SK-N-SH (cell line): ENCODE data around the gene LCN10. TPM values are rescaled to one million over a fixed set of nuclear protein-coding genes. Genes with fewer than 3 reads are reported as not detected.

Experiments
- CTCF ChIA-PET: fragments of 300-600, 350-600 bp; formaldehyde crosslinking; extraction: SDS; loops from one replicate; lab custom pipeline; 2021; lab: Yijun Ruan, JAX
- POLR2A ChIA-PET: fragments of 350-600 bp; sonication (Branson Sonifier 250); formaldehyde crosslinking; extraction: SDS; loops from one replicate; lab custom pipeline; 2020; ENCODE audit warnings: antibody characterized with exemption, inconsistent platforms; lab: Yijun Ruan, JAX
- DNase-seq: peaks from one replicate; pipeline ENCODE4 v3.0.0; 2012
- H2AFZ ChIP-seq: fragments of 200-600 bp; sonication (generic); 2 replicates; pipeline ENCODE4 v1.8.1; 2016; ENCODE audit warnings: antibody characterized with exemption, mild to moderate bottlenecking, low read depth
- H3F3A ChIP-seq: fragments of 200-600 bp; sonication (generic); replicated peaks from 2 replicates; pipeline ENCODE3; 2016; ENCODE audit warnings: antibody characterized with exemption, mild to moderate bottlenecking; ENCODE audit not compliant: insufficient read depth
- H3K27ac ChIP-seq, 2 experiments: fragments of 200-500 bp in 1 of 2; fragments of 200-600 bp in 1 of 2; sonication (Bioruptor generic) in 1 of 2; sonication (generic), shearing (Covaris generic) in 1 of 2; 2 replicates each; pipeline versions ENCODE4 v1.5.1 to v1.6.1; 2014 to 2016; ENCODE audit warnings: low read depth in 2 of 2, inconsistent platforms in 1 of 2, low read length in 1 of 2, mild to moderate bottlenecking in 1 of 2, mixed read lengths in 1 of 2
- H3K27me3 ChIP-seq: fragments of 200-600 bp; sonication (generic), shearing (Covaris generic); 2 replicates; pipeline ENCODE4 v1.6.1; 2016; ENCODE audit warnings: mixed run types; ENCODE audit not compliant: insufficient read depth
- H3K36me3 ChIP-seq, 2 experiments: fragments of 200-500 bp in 1 of 2; fragments of 200-600 bp in 1 of 2; sonication (Bioruptor generic) in 1 of 2; sonication (generic) in 1 of 2; replicated peaks in 1 of 2; 2 replicates each; pipeline versions ENCODE3 to v1.5.1; 2014 to 2016; ENCODE audit warnings: low read length in 1 of 2, mild to moderate bottlenecking in 1 of 2; ENCODE audit not compliant: insufficient read depth in 2 of 2, control insufficient read depth in 1 of 2
- H3K4me1 ChIP-seq, 2 experiments: fragments of 200-500 bp in 1 of 2; fragments of 200-600 bp in 1 of 2; sonication (Bioruptor generic) in 1 of 2; sonication (generic), shearing (Covaris generic) in 1 of 2; 2 replicates each; pipeline versions ENCODE4 v1.5.1 to v1.6.1; 2014 to 2016; ENCODE audit warnings: low read depth in 1 of 2, low read length in 1 of 2, mixed run types in 1 of 2; ENCODE audit not compliant: insufficient read depth in 2 of 2, control insufficient read depth in 1 of 2
- H3K4me2 ChIP-seq: fragments of 200-600 bp; sonication (generic), shearing (Covaris generic); 2 replicates; pipeline ENCODE4 v1.6.1; 2017; ENCODE audit warnings: mixed run types
- H3K4me3 ChIP-seq, 2 experiments: fragments of 200-500 bp in 1 of 2; fragments of 200-600 bp in 1 of 2; sonication (Bioruptor generic) in 1 of 2; sonication (generic), shearing (Covaris generic) in 1 of 2; 2 replicates each; pipeline versions ENCODE4 v1.5.1 to v1.8.1; 2014 to 2016; ENCODE audit warnings: low read depth in 2 of 2, inconsistent platforms in 1 of 2, low read length in 1 of 2, mild to moderate bottlenecking in 1 of 2, mixed read lengths in 1 of 2, moderate library complexity in 1 of 2
- H3K79me2 ChIP-seq: fragments of 200-600 bp; sonication (generic); 2 replicates; pipeline ENCODE4 v1.8.1; 2017; ENCODE audit warnings: mild to moderate bottlenecking; ENCODE audit not compliant: insufficient read depth
- H3K9ac ChIP-seq: fragments of 200-600 bp; sonication (generic); 2 replicates; pipeline ENCODE4 v1.6.1; 2017; ENCODE audit warnings: mixed run types
- H3K9me2 ChIP-seq: fragments of 200-600 bp; sonication (generic); 2 replicates; pipeline ENCODE4 v1.6.1; 2017; ENCODE audit warnings: mixed run types
- H3K9me3 ChIP-seq: fragments of 200-600 bp; sonication (generic); 2 replicates; pipeline ENCODE4 v1.6.1; 2017; ENCODE audit warnings: mixed run types, mild to moderate bottlenecking, moderate library complexity
- H4K20me1 ChIP-seq: fragments of 200-600 bp; sonication (generic); 2 replicates; pipeline ENCODE4 v1.6.1; 2017; ENCODE audit warnings: mild to moderate bottlenecking, mixed run types; ENCODE audit not compliant: insufficient read depth
- ELF1 ChIP-seq: IDR thresholded peaks from 2 replicates; pipeline ENCODE4 v1.4.0; 2012
- FOXM1 ChIP-seq: IDR thresholded peaks from 2 replicates; pipeline ENCODE4 v1.4.0; 2012; ENCODE audit warnings: low read depth, mild to moderate bottlenecking
- GATA2 ChIP-seq: sonication (generic); formaldehyde crosslinking; IDR thresholded peaks from 2 replicates; pipeline ENCODE4 v1.5.0; 2020; ENCODE audit warnings: mild to moderate bottlenecking, missing genetic modification reagents
- IRF3 ChIP-seq: fragments of 150-350 bp; IDR thresholded peaks from 2 replicates; pipeline ENCODE4 v1.6.1; 2016; ENCODE audit warnings: mild to moderate bottlenecking, low read depth, low read length
- NFIC ChIP-seq: IDR thresholded peaks from 2 replicates; pipeline ENCODE4 v1.4.0; 2012; ENCODE audit warnings: borderline replicate concordance
- PBX3 ChIP-seq: IDR thresholded peaks from 2 replicates; pipeline ENCODE4; 2012
- RAD21 ChIP-seq: IDR thresholded peaks from 2 replicates; pipeline ENCODE4 v1.6.1; 2012; ENCODE audit warnings: mild to moderate bottlenecking, low read length
- SIN3A ChIP-seq: IDR thresholded peaks from 2 replicates; pipeline ENCODE4 v1.6.1; 2012; ENCODE audit warnings: low read depth, mild to moderate bottlenecking, low read length, moderate library complexity, borderline replicate concordance
- SMC3 ChIP-seq: IDR thresholded peaks from 2 replicates; pipeline ENCODE4 v1.6.1; 2012; ENCODE audit warnings: low read depth, low read length, improper control_type of control experiment
- ZBTB33 ChIP-seq: IDR thresholded peaks from 2 replicates; pipeline ENCODE4 v1.4.0; 2012; ENCODE audit warnings: low read depth, borderline replicate concordance
- WGBS: methylation state at CpG from one replicate; pipeline ENCODE4 v1.1.6; 2017; ENCODE audit warnings: low lambda C conversion rate; 5-methylcytosine and 5-hydroxymethylcytosine counted together
- polyA plus RNA-seq, 3 experiments: library from polyadenylated mRNA; depleted of rRNA; stranded (reverse); fragments of >200 nt; gene quantifications; 2 replicates each; pipeline ENCODE4 v1.2.3, GENCODE V29; 2012

Gene LCN10
- polyA plus RNA-seq, 1 of the 3 experiments (the other 2 are of a cell fraction) = not detected

GRCh38 chr9:136764301-136764891 is 21.7 kb upstream of the LCN10 start, which contains the start of gene LCN15:
LCN15 (minus strand) TSS chr9:136764518; CDS start chr9:136764488, 30 bp downstream.
- no peaks in the 10 kb centered on the region for H3K9me3 ChIP-seq
- no peaks in the 10 kb centered on the region for H4K20me1 ChIP-seq
- WGBS = 70% methylated on average over 5 of the region's 14 CpGs
- peaks cover 0 to 11% of the 10 kb centered on the region in 2 experiments; a peak in 1 of 4 replicates for H3K4me1 ChIP-seq
- no peak for TF ChIP-seq RAD21
- no peak for TF ChIP-seq PBX3
- TF ChIP-seq IRF3 = no peak
- no peak for TF ChIP-seq ELF1
- no peak within 1 kb of the TSS for H3K4me3 ChIP-seq
- H3K27me3 ChIP-seq = no peaks in the 10 kb centered on the region; the same call in 1 of the 2 replicates
- no peaks in the 10 kb centered on the region for H3K79me2 ChIP-seq
- H3K4me2 ChIP-seq = no peak within 1 kb of the TSS
- CTCF ChIA-PET = interaction anchor here (1.3 to 1.9 kb wide), 2 partner anchors 21 to 28 kb away, joined by 3 to 5 read pairs; no protein-coding TSS in a partner anchor
- POLR2A ChIA-PET = no interaction called here
- no peak within 1 kb of the TSS for H3K27ac ChIP-seq
- H3K36me3 ChIP-seq = no peaks in the 10 kb centered on the region
- H3F3A ChIP-seq = no peaks in the 10 kb centered on the region
- H3K9me2 ChIP-seq = no peaks in the 10 kb centered on the region
- H2AFZ ChIP-seq = no peak within 1 kb of the TSS
- DNase-seq = no peak
- no peak within 1 kb of the TSS for H3K9ac ChIP-seq

GRCh38 chr9:136763649-136764035 is 20.9 kb upstream of the LCN10 start:
- CTCF ChIA-PET = interaction anchor here (0.8 to 1.9 kb wide), 4 partner anchors 16 to 29 kb away, joined by 3 to 5 read pairs (median 3); no protein-coding TSS in a partner anchor
- H3K4me2 ChIP-seq = no peak overlapping the region
- no peak for DNase-seq

More at GRCh38 chr9:136763649-136764035, 20.9 kb upstream of the LCN10 start:
- no peaks in the 10 kb centered on the region for H3K9me2 ChIP-seq
- TF ChIP-seq SMC3 (no peak), NFIC (no peak), FOXM1 (no peak), ZBTB33 (no peak), SIN3A (no peak), GATA2 (CRISPR knock-in tag) (no peak), ELF1 (no peak)
- H3K27me3 ChIP-seq = no peaks in the 10 kb centered on the region; the same call in 1 of the 2 replicates
- no peaks in the 10 kb centered on the region for H3K36me3 ChIP-seq
- H3F3A ChIP-seq = no peaks in the 10 kb centered on the region
- WGBS = 100% methylated on average over 4 of the region's 14 CpGs
- H3K9me3 ChIP-seq = no peaks in the 10 kb centered on the region
- no peak overlapping the region for H3K9ac ChIP-seq
- no peak overlapping the region for H3K27ac ChIP-seq
- POLR2A ChIA-PET = no interaction called here
- no peaks in the 10 kb centered on the region for H4K20me1 ChIP-seq
- no peak overlapping the region for H2AFZ ChIP-seq
- no peak overlapping the region for H3K4me3 ChIP-seq
- H3K4me1 ChIP-seq = peaks cover 0 to 11% of the 10 kb centered on the region in 2 experiments; a peak in 1 of 4 replicates
- no peaks in the 10 kb centered on the region for H3K79me2 ChIP-seq
